Measurements from ENCODE around the gene KIAA0319L. TPM values are rescaled to one million over a fixed set of nuclear protein-coding genes. Genes with fewer than 3 reads are reported as not detected.

Gene KIAA0319L
- total RNA-seq, 4 donors from 2014 or later: 91.7 to 112 (median 97.6) TPM

- Histone ChIP-seq H3K4me3 (no peak overlapping the region), H3K4me1 (peaks cover 5 to 13% (median 9%) of the 10 kb centered on the region in 4 donors), H3K9me3 (no peaks in the 10 kb centered on the region), H3K27ac (no peak overlapping the region), H3K27me3 (no peaks in the 10 kb centered on the region), H3K36me3 (no peaks in the 10 kb centered on the region)
- no peak for DNase-seq
- 97% methylated on average over 11 of the region's 15 CpGs; no CpG with 5 or more reads in 1 of the 2 donors for WGBS, 2 donors (ENCODE audit: low coverage in 1 of 2)
- in situ Hi-C loops (cut with MboI; ENCODE audit: low pct_ligation_motif_present in 1 of 4, low pct_unique_long_range_greater_than_20kb in 1 of 4, low sequenced_read_pairs in 3 of 4) (loop anchor here in 3 of 4 donors (5.0 to 25.0 kb wide), 5 partner anchors 100 to 375 kb away; partner anchors contain the start of gene SFPQ (in 2 of the 3)), intact Hi-C loops (cut with DNase I; ENCODE audit: low total_unique reads) (loop anchor here (5.0 kb wide), 1 partner anchor 110 kb away; no protein-coding TSS in a partner anchor)
- no peak for TF ChIP-seq POLR2A (IDR thresholded peaks at IDR 0.05)
- TF ChIP-seq POLR2AphosphoS5 (IDR thresholded peaks at IDR 0.05): no peak
- TF ChIP-seq EP300 (IDR thresholded peaks at IDR 0.05; ENCODE audit: low read depth): no peak
- TF ChIP-seq CTCF (IDR thresholded peaks at IDR 0.05): no peak
These were observed 4.9 kb upstream of the KIAA0319L start for GRCh38 chr1:35561972-35562680.

- Histone ChIP-seq H3K36me3 (no peaks in the 10 kb centered on the region), H3K27ac (peak overlapping the region in 1 of 4 donors; percentile 43)
These were observed 4.2 kb upstream of the KIAA0319L start for GRCh38 chr1:35561297-35561971.

GRCh38 chr1:35560256-35561225, 3.3 kb upstream of the KIAA0319L start:
- Histone ChIP-seq H3K4me3 (no peak overlapping the region), H3K4me1 (peaks cover 16 to 24% (median 20%) of the 10 kb centered on the region in 4 donors), H3K27ac (peak overlapping the region in 1 of 4 donors; percentile 43), H3K36me3 (no peaks in the 10 kb centered on the region), H3K27me3 (no peaks in the 10 kb centered on the region), H3K9me3 (no peaks in the 10 kb centered on the region)
- TF ChIP-seq POLR2AphosphoS5 (IDR thresholded peaks at IDR 0.05) (no peak), EP300 (IDR thresholded peaks at IDR 0.05; ENCODE audit: low read depth) (no peak), CTCF (IDR thresholded peaks at IDR 0.05) (no peak), POLR2A (IDR thresholded peaks at IDR 0.05) (no peak)
- peak; percentile 39 for DNase-seq
- intact Hi-C loops (cut with DNase I; ENCODE audit: low total_unique reads): loop anchor here (5.0 kb wide), 1 partner anchor 108 kb away; no protein-coding TSS in a partner anchor
- WGBS, 2 donors (ENCODE audit: low coverage in 1 of 2): 74% methylated on average over 39 of the region's 44 CpGs; no CpG with 5 or more reads in 1 of the 2 donors
- in situ Hi-C loops (cut with MboI; ENCODE audit: low pct_ligation_motif_present in 1 of 4, low pct_unique_long_range_greater_than_20kb in 1 of 4, low sequenced_read_pairs in 3 of 4): loop anchor here in 3 of 4 donors (5.0 to 25.0 kb wide), 5 partner anchors 98 to 373 kb away; partner anchors contain the start of gene SFPQ (in 2 of the 3)

More at GRCh38 chr1:35561297-35561971, 4.2 kb upstream of the KIAA0319L start:
- DNase-seq: no peak
- TF ChIP-seq POLR2AphosphoS5 (IDR thresholded peaks at IDR 0.05) (no peak), EP300 (IDR thresholded peaks at IDR 0.05; ENCODE audit: low read depth) (no peak), POLR2A (IDR thresholded peaks at IDR 0.05) (no peak), CTCF (IDR thresholded peaks at IDR 0.05) (no peak)
- Histone ChIP-seq H3K9me3 (no peaks in the 10 kb centered on the region), H3K4me3 (no peak overlapping the region), H3K4me1 (peaks cover 7 to 15% (median 11%) of the 10 kb centered on the region in 4 donors), H3K27me3 (no peaks in the 10 kb centered on the region)
- intact Hi-C loops (cut with DNase I; ENCODE audit: low total_unique reads): loop anchor here (5.0 kb wide), 1 partner anchor 109 kb away; no protein-coding TSS in a partner anchor
- in situ Hi-C loops (cut with MboI; ENCODE audit: low pct_ligation_motif_present in 1 of 4, low pct_unique_long_range_greater_than_20kb in 1 of 4, low sequenced_read_pairs in 3 of 4): loop anchor here in 3 of 4 donors (5.0 to 25.0 kb wide), 5 partner anchors 99 to 374 kb away; partner anchors contain the start of gene SFPQ (in 2 of the 3)
- WGBS, 2 donors (ENCODE audit: low coverage in 1 of 2): 90 to 92% methylated on average over 3 to 11 of the region's 11 CpGs

Data from transverse colon (tissue), 4 donors.